ENCODE data around the gene MTMR6. TPM values are rescaled to one million over a fixed set of nuclear protein-coding genes. Genes with fewer than 3 reads are reported as not detected.

Gene MTMR6
- total RNA-seq, 1 experiment from 2014 or later, result 27.4 TPM

- H3K9ac ChIP-seq (ENCODE audit: low read length), result no peak overlapping the region
- H4K20me1 ChIP-seq (ENCODE audit: insufficient read depth, low read depth, low read length), result no peaks in the 10 kb centered on the region
- H3K36me3 ChIP-seq (ENCODE audit: insufficient read depth, low read length), result peaks cover 11% of the 10 kb centered on the region; the same call in 1 of the 2 replicates
- H3K27ac ChIP-seq (ENCODE audit: low read length), result no peak overlapping the region
- H3K4me1 ChIP-seq (ENCODE audit: low read length), result peaks cover 3% of the 10 kb centered on the region
- no peaks in the 10 kb centered on the region for H3K9me3 ChIP-seq (ENCODE audit: low read length)
- no peaks in the 10 kb centered on the region for H3K9me2 ChIP-seq (replicated peaks; ENCODE audit: insufficient read depth, low read length)
- H3K4me3 ChIP-seq (ENCODE audit: low read length), result no peak overlapping the region
- no peaks in the 10 kb centered on the region for H3K27me3 ChIP-seq (ENCODE audit: low read length)
- H2AFZ ChIP-seq (ENCODE audit: low read length), result no peak overlapping the region
- H3K79me2 ChIP-seq (ENCODE audit: low read length), result no peaks in the 10 kb centered on the region
- H3K4me2 ChIP-seq (ENCODE audit: low read depth, low read length, poor library complexity, severe bottlenecking), result no peak overlapping the region
- DNase-seq, result no peak
Observed at GRCh38 chr13:25244123-25244522, 43.2 kb downstream of the MTMR6 start.

- H3K4me2 ChIP-seq (ENCODE audit: low read depth, low read length, poor library complexity, severe bottlenecking), result no peak overlapping the region
- H3K27me3 ChIP-seq (ENCODE audit: low read length), result no peaks in the 10 kb centered on the region
- H3K36me3 ChIP-seq (ENCODE audit: insufficient read depth, low read length), result peaks cover 7% of the 10 kb centered on the region; the same call in 1 of the 2 replicates
- H3K4me1 ChIP-seq (ENCODE audit: low read length), result peaks cover under 1% of the 10 kb centered on the region
- no peak overlapping the region for H2AFZ ChIP-seq (ENCODE audit: low read length)
- no peaks in the 10 kb centered on the region for H3K9me3 ChIP-seq (ENCODE audit: low read length)
- no peak overlapping the region for H3K4me3 ChIP-seq (ENCODE audit: low read length)
- H3K27ac ChIP-seq (ENCODE audit: low read length), result no peak overlapping the region
- H3K79me2 ChIP-seq (ENCODE audit: low read length), result no peaks in the 10 kb centered on the region
- H3K9me2 ChIP-seq (replicated peaks; ENCODE audit: insufficient read depth, low read length), result no peaks in the 10 kb centered on the region
- H3K9ac ChIP-seq (ENCODE audit: low read length), result no peak overlapping the region
- DNase-seq, result no peak
- no peaks in the 10 kb centered on the region for H4K20me1 ChIP-seq (ENCODE audit: insufficient read depth, low read depth, low read length)
Observed at GRCh38 chr13:25242956-25243355, 44.3 kb downstream of the MTMR6 start.

GRCh38 chr13:25241007-25241406 lies 46.3 kb downstream of the MTMR6 start:
- Histone ChIP-seq H3K27ac (ENCODE audit: low read length) (no peak overlapping the region), H2AFZ (ENCODE audit: low read length) (no peak overlapping the region)

GRCh38 chr13:25237083-25237482 lies 50.2 kb downstream of the MTMR6 start:
- peak; percentile 58 for DNase-seq
- H3K4me2 ChIP-seq (ENCODE audit: low read depth, low read length, poor library complexity, severe bottlenecking), result peak overlapping the region; percentile 55

More at GRCh38 chr13:25241007-25241406, 46.3 kb downstream of the MTMR6 start:
- no peak overlapping the region for H3K4me2 ChIP-seq (ENCODE audit: low read depth, low read length, poor library complexity, severe bottlenecking)
- no peaks in the 10 kb centered on the region for H3K79me2 ChIP-seq (ENCODE audit: low read length)
- no peak for DNase-seq
- H3K9me2 ChIP-seq (replicated peaks; ENCODE audit: insufficient read depth, low read length), result no peaks in the 10 kb centered on the region
- no peaks in the 10 kb centered on the region for H3K9me3 ChIP-seq (ENCODE audit: low read length)
- peaks cover 17% of the 10 kb centered on the region for H3K4me1 ChIP-seq (ENCODE audit: low read length)
- H3K4me3 ChIP-seq (ENCODE audit: low read length), result no peak overlapping the region
- no peaks in the 10 kb centered on the region for H3K27me3 ChIP-seq (ENCODE audit: low read length)
- H3K9ac ChIP-seq (ENCODE audit: low read length), result no peak overlapping the region
- H3K36me3 ChIP-seq (ENCODE audit: insufficient read depth, low read length), result no peaks in the 10 kb centered on the region
- no peaks in the 10 kb centered on the region for H4K20me1 ChIP-seq (ENCODE audit: insufficient read depth, low read depth, low read length)

GRCh38 chr13:25233861-25234260 lies 53.4 kb downstream of the MTMR6 start:
- Histone ChIP-seq H3K27ac (ENCODE audit: low read length) (no peak overlapping the region), H3K79me2 (ENCODE audit: low read length) (no peaks in the 10 kb centered on the region), H3K9me2 (replicated peaks; ENCODE audit: insufficient read depth, low read length) (no peaks in the 10 kb centered on the region), H3K4me1 (ENCODE audit: low read length) (peaks cover 17% of the 10 kb centered on the region), H3K9me3 (ENCODE audit: low read length) (no peaks in the 10 kb centered on the region), H4K20me1 (ENCODE audit: insufficient read depth, low read depth, low read length) (no peaks in the 10 kb centered on the region), H3K27me3 (ENCODE audit: low read length) (peaks cover 2% of the 10 kb centered on the region; the same call in 1 of the 2 replicates), H3K36me3 (ENCODE audit: insufficient read depth, low read length) (no peaks in the 10 kb centered on the region), H2AFZ (ENCODE audit: low read length) (no peak overlapping the region), H3K4me2 (ENCODE audit: low read depth, low read length, poor library complexity, severe bottlenecking) (no peak overlapping the region), H3K4me3 (ENCODE audit: low read length) (no peak overlapping the region), H3K9ac (ENCODE audit: low read length) (no peak overlapping the region)
- DNase-seq, result no peak

More at GRCh38 chr13:25237083-25237482, 50.2 kb downstream of the MTMR6 start:
- no peaks in the 10 kb centered on the region for H3K27me3 ChIP-seq (ENCODE audit: low read length)
- H3K27ac ChIP-seq (ENCODE audit: low read length), result peak overlapping the region; percentile 78
- H2AFZ ChIP-seq (ENCODE audit: low read length), result 0 out of 2 replicates have a peak overlapping the region, but pooled peaks have one; percentile 64
- peak overlapping the region; percentile 46 for H3K9ac ChIP-seq (ENCODE audit: low read length)
- no peaks in the 10 kb centered on the region for H3K36me3 ChIP-seq (ENCODE audit: insufficient read depth, low read length)
- H4K20me1 ChIP-seq (ENCODE audit: insufficient read depth, low read depth, low read length), result no peaks in the 10 kb centered on the region
- H3K79me2 ChIP-seq (ENCODE audit: low read length), result no peaks in the 10 kb centered on the region
- H3K9me2 ChIP-seq (replicated peaks; ENCODE audit: insufficient read depth, low read length), result no peaks in the 10 kb centered on the region
- no peaks in the 10 kb centered on the region for H3K9me3 ChIP-seq (ENCODE audit: low read length)
- peaks cover 17% of the 10 kb centered on the region for H3K4me1 ChIP-seq (ENCODE audit: low read length)
- peak overlapping the region; percentile 11; the same call in 1 of the 2 replicates for H3K4me3 ChIP-seq (ENCODE audit: low read length)

- Histone ChIP-seq H3K9me2 (replicated peaks; ENCODE audit: insufficient read depth, low read length) (no peaks in the 10 kb centered on the region), H2AFZ (ENCODE audit: low read length) (no peak overlapping the region), H3K4me2 (ENCODE audit: low read depth, low read length, poor library complexity, severe bottlenecking) (no peak overlapping the region), H3K27me3 (ENCODE audit: low read length) (peaks cover 2% of the 10 kb centered on the region; the same call in 1 of the 2 replicates), H3K27ac (ENCODE audit: low read length) (no peak overlapping the region), H4K20me1 (ENCODE audit: insufficient read depth, low read depth, low read length) (no peaks in the 10 kb centered on the region), H3K79me2 (ENCODE audit: low read length) (no peaks in the 10 kb centered on the region), H3K9ac (ENCODE audit: low read length) (no peak overlapping the region), H3K36me3 (ENCODE audit: insufficient read depth, low read length) (no peaks in the 10 kb centered on the region), H3K9me3 (ENCODE audit: low read length) (no peaks in the 10 kb centered on the region), H3K4me1 (ENCODE audit: low read length) (peaks cover 17% of the 10 kb centered on the region), H3K4me3 (ENCODE audit: low read length) (no peak overlapping the region)
- DNase-seq, result peak; percentile 77
Observed at GRCh38 chr13:25232937-25233515, 54.3 kb downstream of the MTMR6 start.

GRCh38 chr13:25231517-25231916 lies 55.8 kb downstream of the MTMR6 start:
- DNase-seq, result no peak
- Histone ChIP-seq H3K4me3 (ENCODE audit: low read length) (no peak overlapping the region), H3K9me2 (replicated peaks; ENCODE audit: insufficient read depth, low read length) (no peaks in the 10 kb centered on the region), H3K4me2 (ENCODE audit: low read depth, low read length, poor library complexity, severe bottlenecking) (no peak overlapping the region), H3K9ac (ENCODE audit: low read length) (no peak overlapping the region), H3K27me3 (ENCODE audit: low read length) (peaks cover 2% of the 10 kb centered on the region; the same call in 1 of the 2 replicates), H3K27ac (ENCODE audit: low read length) (no peak overlapping the region), H2AFZ (ENCODE audit: low read length) (no peak overlapping the region), H3K79me2 (ENCODE audit: low read length) (no peaks in the 10 kb centered on the region), H3K36me3 (ENCODE audit: insufficient read depth, low read length) (no peaks in the 10 kb centered on the region), H4K20me1 (ENCODE audit: insufficient read depth, low read depth, low read length) (no peaks in the 10 kb centered on the region), H3K9me3 (ENCODE audit: low read length) (no peaks in the 10 kb centered on the region), H3K4me1 (ENCODE audit: low read length) (peaks cover 2% of the 10 kb centered on the region)

GRCh38 chr13:25227690-25228089 lies 59.6 kb downstream of the MTMR6 start:
- no peaks in the 10 kb centered on the region for H3K9me3 ChIP-seq (ENCODE audit: low read length)
- no peak overlapping the region for H3K4me2 ChIP-seq (ENCODE audit: low read depth, low read length, poor library complexity, severe bottlenecking)
- peaks cover 2% of the 10 kb centered on the region; the same call in 1 of the 2 replicates for H3K27me3 ChIP-seq (ENCODE audit: low read length)
- H3K27ac ChIP-seq (ENCODE audit: low read length), result no peak overlapping the region
- H3K9me2 ChIP-seq (replicated peaks; ENCODE audit: insufficient read depth, low read length), result no peaks in the 10 kb centered on the region
- no peaks in the 10 kb centered on the region for H3K4me1 ChIP-seq (ENCODE audit: low read length)
- no peak for DNase-seq
- H2AFZ ChIP-seq (ENCODE audit: low read length), result no peak overlapping the region
- H3K36me3 ChIP-seq (ENCODE audit: insufficient read depth, low read length), result no peaks in the 10 kb centered on the region
- no peak overlapping the region for H3K4me3 ChIP-seq (ENCODE audit: low read length)
- H4K20me1 ChIP-seq (ENCODE audit: insufficient read depth, low read depth, low read length), result peaks cover 1% of the 10 kb centered on the region; the same call in 1 of the 2 replicates
- H3K9ac ChIP-seq (ENCODE audit: low read length), result no peak overlapping the region
- H3K79me2 ChIP-seq (ENCODE audit: low read length), result no peaks in the 10 kb centered on the region

Data from Karpas-422 (cell line).